Measurements from ENCODE around the gene P2RY13.

Gene P2RY13

DNA sequence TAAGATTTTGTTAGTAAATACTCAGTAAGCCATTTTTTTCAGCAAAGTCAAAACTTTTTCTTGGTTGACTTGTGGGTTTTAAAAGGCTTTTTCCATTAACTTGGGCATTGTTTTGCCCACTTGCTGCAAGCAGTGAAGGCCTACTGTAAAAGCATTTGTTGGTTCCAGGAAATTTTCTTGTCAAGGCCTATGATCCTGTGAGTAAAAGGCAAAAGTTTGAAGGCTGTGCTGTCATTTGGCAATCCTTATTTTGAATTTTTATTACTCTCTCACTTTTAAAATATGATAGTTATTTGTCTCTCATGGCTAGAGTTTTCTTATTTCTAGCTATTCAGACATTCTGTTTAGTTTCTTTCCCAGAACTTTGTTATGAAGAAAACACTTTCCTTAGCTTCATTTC is 42.2 kb upstream of the P2RY13 start:
- no peak for ATAC-seq
- TF ChIP-seq ZFP30 (CRISPR knock-in tag; IDR thresholded peaks at IDR 0.05) (no peak), SNAI2 (CRISPR knock-in tag; IDR thresholded peaks at IDR 0.05) (no peak), ESRRG (CRISPR knock-in tag; IDR thresholded peaks at IDR 0.05) (no peak), ZFP3 (CRISPR knock-in tag; IDR thresholded peaks at IDR 0.05) (no peak), TCF4 (CRISPR knock-in tag; IDR thresholded peaks at IDR 0.05; ENCODE audit: borderline replicate concordance) (no peak), ZC3H10 (CRISPR knock-in tag; IDR thresholded peaks at IDR 0.05) (no peak), TOX (CRISPR knock-in tag; IDR thresholded peaks at IDR 0.05; ENCODE audit: borderline replicate concordance) (no peak), GLIS3 (CRISPR knock-in tag; IDR thresholded peaks at IDR 0.05) (no peak)
- TF ChIP-seq, protein P1, sequence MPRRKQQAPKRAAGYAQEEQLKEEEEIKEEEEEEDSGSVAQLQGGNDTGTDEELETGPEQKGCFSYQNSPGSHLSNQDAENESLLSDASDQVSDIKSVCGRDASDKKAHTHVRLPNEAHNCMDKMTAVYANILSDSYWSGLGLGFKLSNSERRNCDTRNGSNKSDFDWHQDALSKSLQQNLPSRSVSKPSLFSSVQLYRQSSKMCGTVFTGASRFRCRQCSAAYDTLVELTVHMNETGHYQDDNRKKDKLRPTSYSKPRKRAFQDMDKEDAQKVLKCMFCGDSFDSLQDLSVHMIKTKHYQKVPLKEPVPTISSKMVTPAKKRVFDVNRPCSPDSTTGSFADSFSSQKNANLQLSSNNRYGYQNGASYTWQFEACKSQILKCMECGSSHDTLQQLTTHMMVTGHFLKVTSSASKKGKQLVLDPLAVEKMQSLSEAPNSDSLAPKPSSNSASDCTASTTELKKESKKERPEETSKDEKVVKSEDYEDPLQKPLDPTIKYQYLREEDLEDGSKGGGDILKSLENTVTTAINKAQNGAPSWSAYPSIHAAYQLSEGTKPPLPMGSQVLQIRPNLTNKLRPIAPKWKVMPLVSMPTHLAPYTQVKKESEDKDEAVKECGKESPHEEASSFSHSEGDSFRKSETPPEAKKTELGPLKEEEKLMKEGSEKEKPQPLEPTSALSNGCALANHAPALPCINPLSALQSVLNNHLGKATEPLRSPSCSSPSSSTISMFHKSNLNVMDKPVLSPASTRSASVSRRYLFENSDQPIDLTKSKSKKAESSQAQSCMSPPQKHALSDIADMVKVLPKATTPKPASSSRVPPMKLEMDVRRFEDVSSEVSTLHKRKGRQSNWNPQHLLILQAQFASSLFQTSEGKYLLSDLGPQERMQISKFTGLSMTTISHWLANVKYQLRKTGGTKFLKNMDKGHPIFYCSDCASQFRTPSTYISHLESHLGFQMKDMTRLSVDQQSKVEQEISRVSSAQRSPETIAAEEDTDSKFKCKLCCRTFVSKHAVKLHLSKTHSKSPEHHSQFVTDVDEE (CRISPR knock-in tag; IDR thresholded peaks at IDR 0.05) = no peak

DNA sequence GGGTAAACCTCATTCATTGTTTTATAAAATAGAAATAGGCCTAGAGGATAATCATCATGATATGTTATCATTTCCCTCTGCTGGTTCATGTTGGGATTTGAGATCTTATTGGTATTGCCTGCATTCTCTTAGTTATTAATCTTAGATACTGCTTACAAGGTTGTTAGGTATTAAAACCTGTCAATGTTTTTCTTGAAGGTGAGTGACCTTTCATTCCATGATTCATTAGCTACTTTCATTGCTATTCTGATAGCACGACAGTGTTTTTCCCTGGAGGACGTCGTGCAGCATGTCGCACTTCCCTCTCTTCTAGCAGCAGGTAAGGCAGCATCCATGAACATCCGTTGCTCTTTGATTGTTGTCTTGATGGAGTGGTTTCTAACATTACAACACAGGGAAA is 38.1 kb upstream of the P2RY13 start:
- TF ChIP-seq CSDC2 (CRISPR knock-in tag; IDR thresholded peaks at IDR 0.05) (no peak), ZFP30 (CRISPR knock-in tag; IDR thresholded peaks at IDR 0.05) (no peak), ZFP3 (CRISPR knock-in tag; IDR thresholded peaks at IDR 0.05) (no peak), ZNF70 (CRISPR knock-in tag; IDR thresholded peaks at IDR 0.05) (no peak), ZNF8 (CRISPR knock-in tag; IDR thresholded peaks at IDR 0.05) (no peak), ISL1 (CRISPR knock-in tag; IDR thresholded peaks at IDR 0.05) (no peak), TOX (CRISPR knock-in tag; IDR thresholded peaks at IDR 0.05; ENCODE audit: borderline replicate concordance) (no peak), OSR1 (CRISPR knock-in tag; IDR thresholded peaks at IDR 0.05) (no peak), BACH2 (CRISPR knock-in tag; IDR thresholded peaks at IDR 0.05; ENCODE audit: borderline replicate concordance) (no peak), ESRRG (CRISPR knock-in tag; IDR thresholded peaks at IDR 0.05) (no peak)
- TF ChIP-seq, protein P2, sequence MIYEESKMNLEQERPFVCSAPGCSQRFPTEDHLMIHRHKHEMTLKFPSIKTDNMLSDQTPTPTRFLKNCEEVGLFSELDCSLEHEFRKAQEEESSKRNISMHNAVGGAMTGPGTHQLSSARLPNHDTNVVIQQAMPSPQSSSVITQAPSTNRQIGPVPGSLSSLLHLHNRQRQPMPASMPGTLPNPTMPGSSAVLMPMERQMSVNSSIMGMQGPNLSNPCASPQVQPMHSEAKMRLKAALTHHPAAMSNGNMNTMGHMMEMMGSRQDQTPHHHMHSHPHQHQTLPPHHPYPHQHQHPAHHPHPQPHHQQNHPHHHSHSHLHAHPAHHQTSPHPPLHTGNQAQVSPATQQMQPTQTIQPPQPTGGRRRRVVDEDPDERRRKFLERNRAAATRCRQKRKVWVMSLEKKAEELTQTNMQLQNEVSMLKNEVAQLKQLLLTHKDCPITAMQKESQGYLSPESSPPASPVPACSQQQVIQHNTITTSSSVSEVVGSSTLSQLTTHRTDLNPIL (CRISPR knock-in tag; IDR thresholded peaks at IDR 0.05; ENCODE audit: low read depth) = no peak
- TF ChIP-seq, protein P3, sequence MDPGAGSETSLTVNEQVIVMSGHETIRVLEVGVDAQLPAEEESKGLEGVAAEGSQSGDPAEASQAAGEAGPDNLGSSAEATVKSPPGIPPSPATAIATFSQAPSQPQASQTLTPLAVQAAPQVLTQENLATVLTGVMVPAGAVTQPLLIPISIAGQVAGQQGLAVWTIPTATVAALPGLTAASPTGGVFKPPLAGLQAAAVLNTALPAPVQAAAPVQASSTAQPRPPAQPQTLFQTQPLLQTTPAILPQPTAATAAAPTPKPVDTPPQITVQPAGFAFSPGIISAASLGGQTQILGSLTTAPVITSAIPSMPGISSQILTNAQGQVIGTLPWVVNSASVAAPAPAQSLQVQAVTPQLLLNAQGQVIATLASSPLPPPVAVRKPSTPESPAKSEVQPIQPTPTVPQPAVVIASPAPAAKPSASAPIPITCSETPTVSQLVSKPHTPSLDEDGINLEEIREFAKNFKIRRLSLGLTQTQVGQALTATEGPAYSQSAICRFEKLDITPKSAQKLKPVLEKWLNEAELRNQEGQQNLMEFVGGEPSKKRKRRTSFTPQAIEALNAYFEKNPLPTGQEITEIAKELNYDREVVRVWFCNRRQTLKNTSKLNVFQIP (CRISPR knock-in tag; IDR thresholded peaks at IDR 0.05; ENCODE audit: borderline replicate concordance, low read depth) = no peak
- ATAC-seq = no peak

DNA sequence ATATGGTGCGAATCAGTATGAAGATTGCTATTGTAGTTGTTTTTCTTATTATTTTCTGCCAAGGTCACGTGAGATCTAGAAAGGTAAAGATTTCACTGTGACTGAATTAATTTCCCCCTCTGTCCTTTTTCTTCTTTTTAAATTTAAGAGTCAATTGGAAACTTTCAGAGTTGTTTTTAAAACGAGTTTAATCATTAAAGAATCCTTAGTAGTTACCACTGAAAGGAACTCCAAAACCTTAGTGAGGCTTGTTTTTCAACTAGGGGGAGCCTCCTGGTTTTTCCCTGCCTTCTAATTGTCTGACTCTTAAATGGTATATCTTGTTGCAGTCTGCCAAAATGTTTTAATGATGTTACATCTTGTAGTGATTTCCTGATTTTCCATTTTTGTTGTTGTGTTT is 37.6 kb upstream of the P2RY13 start:
- no peak for ATAC-seq
- TF ChIP-seq, protein P1 (CRISPR knock-in tag; IDR thresholded peaks at IDR 0.05) = no peak
- TF ChIP-seq OSR1 (CRISPR knock-in tag; IDR thresholded peaks at IDR 0.05) (no peak), CSDC2 (CRISPR knock-in tag; IDR thresholded peaks at IDR 0.05) (no peak), ZNF70 (CRISPR knock-in tag; IDR thresholded peaks at IDR 0.05) (no peak), SNAI2 (CRISPR knock-in tag; IDR thresholded peaks at IDR 0.05) (no peak), ZNF565 (CRISPR knock-in tag; conservative IDR thresholded peaks at IDR 0.05; ENCODE audit: low read depth) (no peak), PPARA (CRISPR knock-in tag; IDR thresholded peaks at IDR 0.05; ENCODE audit: borderline replicate concordance) (no peak), TOX (CRISPR knock-in tag; IDR thresholded peaks at IDR 0.05; ENCODE audit: borderline replicate concordance) (no peak), ISL1 (CRISPR knock-in tag; IDR thresholded peaks at IDR 0.05) (no peak), BACH2 (CRISPR knock-in tag; IDR thresholded peaks at IDR 0.05; ENCODE audit: borderline replicate concordance) (no peak), ZFP3 (CRISPR knock-in tag; IDR thresholded peaks at IDR 0.05) (no peak), ESRRG (CRISPR knock-in tag; IDR thresholded peaks at IDR 0.05) (no peak)
- TF ChIP-seq, protein P3 (CRISPR knock-in tag; IDR thresholded peaks at IDR 0.05; ENCODE audit: borderline replicate concordance, low read depth) = no peak
- TF ChIP-seq, protein P4, sequence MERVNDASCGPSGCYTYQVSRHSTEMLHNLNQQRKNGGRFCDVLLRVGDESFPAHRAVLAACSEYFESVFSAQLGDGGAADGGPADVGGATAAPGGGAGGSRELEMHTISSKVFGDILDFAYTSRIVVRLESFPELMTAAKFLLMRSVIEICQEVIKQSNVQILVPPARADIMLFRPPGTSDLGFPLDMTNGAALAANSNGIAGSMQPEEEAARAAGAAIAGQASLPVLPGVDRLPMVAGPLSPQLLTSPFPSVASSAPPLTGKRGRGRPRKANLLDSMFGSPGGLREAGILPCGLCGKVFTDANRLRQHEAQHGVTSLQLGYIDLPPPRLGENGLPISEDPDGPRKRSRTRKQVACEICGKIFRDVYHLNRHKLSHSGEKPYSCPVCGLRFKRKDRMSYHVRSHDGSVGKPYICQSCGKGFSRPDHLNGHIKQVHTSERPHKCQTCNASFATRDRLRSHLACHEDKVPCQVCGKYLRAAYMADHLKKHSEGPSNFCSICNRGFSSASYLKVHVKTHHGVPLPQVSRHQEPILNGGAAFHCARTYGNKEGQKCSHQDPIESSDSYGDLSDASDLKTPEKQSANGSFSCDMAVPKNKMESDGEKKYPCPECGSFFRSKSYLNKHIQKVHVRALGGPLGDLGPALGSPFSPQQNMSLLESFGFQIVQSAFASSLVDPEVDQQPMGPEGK (CRISPR knock-in tag; IDR thresholded peaks at IDR 0.05; ENCODE audit: borderline replicate concordance) = no peak
